AG09309 (cell line): Measurements from ENCODE around the gene TP53AIP1.

Experiments
- DNase-seq: peaks from one replicate; pipeline ENCODE4 v3.0.0-alpha.2; 2010; ENCODE audit warnings: low read depth
- H3K4me3 ChIP-seq: 2 replicates; pipeline ENCODE4 v1.5.1; 2011; ENCODE audit warnings: mild to moderate bottlenecking, low read depth, low read length, moderate library complexity; ENCODE audit not compliant: control insufficient read depth
- CTCF ChIP-seq: IDR thresholded peaks from 2 replicates; pipeline ENCODE4 v1.5.1; 2011; ENCODE audit warnings: mild to moderate bottlenecking, low read depth, low read length, inconsistent platforms; ENCODE audit not compliant: insufficient read depth, control insufficient read depth; ENCODE audit errors: missing control alignments

TP53AIP1 gene

DNA sequence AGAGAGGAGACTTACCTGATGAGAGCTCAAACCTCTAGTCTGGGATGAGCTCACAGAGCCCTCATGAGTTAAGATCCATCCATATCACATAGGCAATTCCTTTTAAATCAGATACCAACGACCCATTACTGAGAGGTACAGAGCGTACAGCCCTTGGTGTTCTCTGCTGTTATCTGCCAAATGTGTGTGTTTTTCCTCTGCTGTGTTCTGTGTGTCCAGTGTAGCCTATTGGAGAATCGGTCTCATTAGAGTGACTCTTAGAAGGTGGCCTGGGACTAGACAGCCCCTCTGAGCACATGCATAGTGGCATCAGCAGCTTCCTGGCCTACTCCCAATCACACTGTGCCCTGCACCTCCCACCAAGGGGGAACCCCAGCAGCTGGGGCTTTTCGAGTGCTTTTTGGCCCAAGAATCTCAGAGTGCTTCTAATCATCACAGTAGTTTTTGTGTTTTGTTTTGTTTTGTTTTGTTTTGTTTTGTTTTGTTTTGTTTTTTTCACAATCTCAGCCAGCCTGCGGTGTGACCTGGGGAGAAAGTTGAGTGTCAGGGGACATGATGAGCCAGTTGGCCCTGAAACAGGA is 25.4 kb downstream of the TP53AIP1 start:
- TF ChIP-seq CTCF, result no peak
- H3K4me3 ChIP-seq, result no peak overlapping the region
- no peak for DNase-seq

GRCh38 chr11:128916681-128917080 is 26.0 kb downstream of the TP53AIP1 start:
- no peak for TF ChIP-seq CTCF
- no peak for DNase-seq
- H3K4me3 ChIP-seq, result no peak overlapping the region

DNA sequence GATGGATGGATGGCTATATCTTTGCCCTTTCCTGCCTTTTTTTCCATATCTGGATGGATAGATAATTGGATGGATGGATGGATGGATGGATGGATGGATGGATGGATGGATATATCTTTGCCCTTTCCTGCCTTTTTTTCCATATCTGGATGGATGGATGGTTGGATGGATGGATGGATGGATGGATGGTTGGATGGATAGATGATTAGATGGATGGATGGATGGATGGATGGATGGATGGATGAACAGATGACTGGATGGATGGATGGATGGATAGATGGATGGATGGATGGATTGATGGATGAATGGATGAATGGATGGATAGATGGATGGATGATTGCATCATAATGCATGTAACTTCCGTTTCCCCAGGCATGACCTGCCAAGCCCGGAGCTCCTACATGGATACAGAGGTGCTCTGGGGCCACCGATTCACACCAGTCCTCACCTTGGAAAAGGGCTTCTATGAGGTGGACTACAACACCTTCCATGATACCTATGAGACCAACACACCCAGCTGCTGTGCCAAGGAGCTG is 26.6 kb downstream of the TP53AIP1 start:
- TF ChIP-seq CTCF, result no peak
- DNase-seq, result no peak
- H3K4me3 ChIP-seq, result no peak overlapping the region

DNA sequence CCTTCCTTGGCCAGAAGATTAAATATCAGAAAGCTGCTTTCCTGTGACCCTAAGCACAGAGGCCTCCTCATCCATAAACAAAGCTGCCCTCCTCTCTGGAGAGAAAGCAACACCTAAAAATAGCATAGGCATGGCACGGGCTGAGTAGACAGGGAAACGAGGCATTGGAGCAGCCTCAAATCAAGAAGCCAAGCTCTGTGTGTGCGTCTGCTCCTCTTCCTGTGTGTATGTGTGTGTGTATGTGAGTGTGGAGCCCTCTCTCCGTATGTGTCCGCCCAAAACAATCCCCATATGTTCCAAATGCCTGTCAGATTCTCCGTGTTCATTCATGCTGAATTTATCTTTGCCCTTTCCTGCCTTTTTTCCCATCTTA is 27.5 kb downstream of the TP53AIP1 start:
- no peak overlapping the region for H3K4me3 ChIP-seq
- no peak for TF ChIP-seq CTCF
- no peak for DNase-seq

- H3K4me3 ChIP-seq, result no peak overlapping the region
- TF ChIP-seq CTCF, result no peak
- no peak for DNase-seq
Observed at GRCh38 chr11:128914216-128915148, 28.2 kb downstream of the TP53AIP1 start.

DNA sequence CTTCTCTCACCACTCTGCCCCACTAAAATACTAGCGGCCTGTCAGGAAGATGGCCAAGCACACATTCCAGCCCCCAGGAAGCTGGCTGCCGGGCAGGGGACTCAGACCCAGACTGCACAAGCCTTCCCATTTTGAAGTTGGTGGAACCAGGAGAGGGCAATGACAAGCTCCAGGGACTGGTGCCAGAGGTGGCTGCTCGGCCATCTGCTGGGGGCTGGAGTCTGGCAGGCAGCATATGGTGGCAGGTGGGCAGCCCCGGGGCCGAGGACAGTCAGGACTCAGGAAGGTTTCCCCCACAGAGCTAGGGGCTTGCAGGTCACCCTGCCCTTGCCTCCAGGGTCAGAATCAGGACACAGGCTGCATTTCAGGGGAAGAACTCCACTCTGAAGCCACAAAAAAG is 28.9 kb downstream of the TP53AIP1 start:
- H3K4me3 ChIP-seq, result no peak overlapping the region
- no peak for TF ChIP-seq CTCF
- DNase-seq, result no peak
